ENCODE measurements around the gene RBX1.

RBX1 gene

DNA sequence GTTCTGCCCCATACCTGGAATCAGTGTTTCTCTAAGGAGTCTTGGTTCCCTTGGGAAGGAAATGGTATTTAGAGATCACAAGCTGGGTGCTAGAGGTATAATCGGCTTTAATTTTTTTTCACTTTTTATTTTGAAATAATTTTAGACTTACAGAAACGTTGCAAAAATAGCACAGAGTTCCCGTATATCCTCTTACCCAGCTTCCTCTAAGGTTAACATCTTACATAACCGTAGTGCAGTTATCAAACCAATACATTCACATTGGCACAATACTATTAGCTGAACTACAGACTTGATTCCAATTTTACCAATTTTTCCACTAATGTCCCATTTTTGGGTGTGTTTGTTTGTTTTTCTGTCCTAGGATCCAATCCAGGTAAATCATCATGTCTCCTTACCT, 63.8 kb downstream of the RBX1 start:
- no peak overlapping the region for H3K4me3 ChIP-seq
- H3K27ac ChIP-seq, result no peak overlapping the region

DNA sequence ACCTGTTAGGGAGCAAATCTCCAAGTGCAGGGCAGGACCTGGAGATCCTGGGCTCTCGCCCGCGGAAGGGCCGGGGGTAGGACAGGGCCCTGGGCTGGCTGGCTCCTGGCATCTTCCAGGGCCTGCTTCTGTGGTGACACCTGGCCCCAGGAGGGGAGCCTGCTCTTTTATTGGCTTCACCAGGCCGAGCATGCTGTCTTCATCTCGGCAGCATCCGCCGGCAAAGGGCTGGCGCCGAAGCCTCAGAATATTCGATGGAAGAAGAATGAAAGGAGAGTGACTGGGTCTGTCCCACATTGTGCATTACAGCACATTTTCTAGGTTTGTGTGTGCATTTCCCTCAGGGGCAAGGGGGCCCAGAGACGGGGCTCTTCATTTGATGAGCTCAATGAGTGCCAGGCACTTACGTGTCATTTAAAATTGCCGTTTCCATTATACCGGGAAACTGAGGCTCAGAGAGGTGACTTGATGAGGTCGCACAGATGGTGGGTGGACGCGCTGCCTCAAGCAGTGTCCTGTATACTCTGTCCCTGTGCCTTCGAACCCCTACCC, 70.0 kb downstream of the RBX1 start:
- peak overlapping the region; percentile 60 to 82 (median 70) for H3K4me3 ChIP-seq
- H3K27ac ChIP-seq, result peak overlapping the region; percentile 87 to 100 (median 98)

DNA sequence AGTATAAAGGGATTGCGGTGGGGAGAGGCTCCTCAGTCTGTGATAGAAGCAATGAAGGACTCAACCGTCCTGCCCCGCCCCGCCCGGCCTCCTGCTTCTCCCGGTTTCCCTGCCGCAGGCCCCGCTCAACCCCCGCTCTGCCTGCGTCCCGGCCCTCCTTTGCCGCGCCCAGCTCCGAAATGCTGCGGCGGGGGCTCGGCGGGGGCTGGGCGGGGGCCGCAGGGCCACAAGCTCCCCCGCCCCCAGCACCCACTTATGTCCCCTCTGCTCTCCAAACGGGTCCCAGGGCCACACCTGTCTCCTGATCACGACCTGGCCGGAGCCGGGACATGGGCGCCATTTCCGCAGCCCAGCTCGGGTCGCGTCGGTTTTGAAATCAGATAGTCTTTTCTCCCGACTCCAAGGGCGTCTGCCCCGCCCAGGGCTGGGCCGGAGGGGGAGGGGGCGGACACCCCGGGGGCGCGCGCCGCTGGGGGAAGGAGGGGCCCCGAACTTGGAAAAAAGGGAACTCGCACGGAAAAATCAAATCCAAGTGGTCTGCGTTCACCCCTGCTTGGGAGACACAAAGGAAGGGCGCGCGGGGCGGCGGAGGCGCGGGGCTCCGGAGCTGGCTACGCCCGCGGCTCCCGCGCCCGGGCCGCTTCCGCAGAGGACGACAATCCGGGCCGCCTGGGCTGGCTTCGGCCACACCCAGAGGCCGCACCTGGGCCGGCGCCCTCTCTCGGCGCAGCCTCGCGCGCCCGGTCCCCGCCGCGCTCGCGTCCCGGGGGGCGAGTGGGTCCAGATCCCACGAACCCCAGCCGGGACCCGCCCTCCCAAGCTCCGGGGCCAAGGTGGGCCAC, 70.7 kb downstream of the RBX1 start:
- peak overlapping the region; percentile 87 to 100 (median 98) for H3K27ac ChIP-seq
- peak overlapping the region; percentile 60 to 82 (median 70) for H3K4me3 ChIP-seq

DNA sequence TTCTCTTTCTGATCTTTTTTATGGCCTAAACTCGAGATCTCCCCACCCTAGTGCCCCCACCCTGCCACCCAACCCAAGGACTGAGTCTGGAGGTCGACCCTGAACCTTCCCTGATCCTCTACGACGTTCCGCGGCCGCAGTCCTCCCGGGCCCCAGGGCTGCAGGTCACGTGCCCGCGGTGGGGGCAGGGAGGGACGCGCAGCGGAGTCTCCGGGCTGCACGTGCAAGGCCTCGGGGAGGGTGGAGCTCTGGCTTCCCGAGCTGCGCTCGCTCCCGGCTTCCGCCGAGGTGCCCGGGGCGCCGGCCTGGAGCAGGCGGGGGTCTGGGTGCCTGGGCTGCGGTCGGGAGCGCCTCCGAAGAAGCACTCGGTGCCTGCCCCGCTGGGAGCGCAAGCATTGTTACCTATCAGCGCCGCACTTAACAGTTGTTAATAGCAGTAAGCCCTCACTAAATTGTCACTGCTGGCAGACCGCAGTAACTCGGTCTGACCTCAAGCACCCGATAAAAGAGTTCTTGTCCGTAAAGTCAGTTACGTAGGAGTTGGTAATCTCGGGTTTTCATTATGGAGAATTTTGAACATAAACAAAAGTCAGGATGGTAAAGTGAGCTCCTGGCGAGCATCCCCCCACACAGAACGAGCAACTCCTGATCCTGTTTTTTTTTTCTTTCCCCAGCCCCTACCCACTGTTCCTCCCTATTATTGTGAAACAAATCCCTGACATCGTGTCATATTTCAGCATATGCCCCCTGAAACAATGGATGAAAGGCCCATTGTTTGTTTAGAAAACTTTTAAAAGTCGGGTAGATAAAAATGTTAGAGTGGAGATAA, 71.5 kb downstream of the RBX1 start:
- H3K4me3 ChIP-seq, result peak overlapping the region; percentile 60 to 82 (median 70)

More for the DNA sequence above, 71.5 kb downstream of the RBX1 start:
- peak overlapping the region; percentile 87 to 100 (median 98) for H3K27ac ChIP-seq

Measured in skin epidermis (tissue), 12 donors.